RWPE2 (cell line): Measurements from ENCODE around the gene TPRX2.

Experiments used
- ATAC-seq: fragments of 200-7000 bp; cut with Tn5 transposase; 3 replicates; pipeline ENCODE4 v1.9.1; 2021; ENCODE audit warnings: low read depth
- DNase-seq: peaks from one replicate; pipeline ENCODE4 v3.0.0-alpha.2; 2020; ENCODE audit warnings: low spot score
- H3K27ac ChIP-seq: fragments of 450-650 bp; 2 replicates; pipeline ENCODE4 v1.5.1; 2017; ENCODE audit warnings: mild to moderate bottlenecking; ENCODE audit not compliant: poor library complexity, severe bottlenecking
- H3K27me3 ChIP-seq: fragments of 250-450 bp; sonication (Bioruptor Pico); 2 replicates; pipeline ENCODE4 v1.5.1; 2021; ENCODE audit warnings: mild to moderate bottlenecking, moderate library complexity; ENCODE audit not compliant: insufficient read depth, poor library complexity, severe bottlenecking
- H3K36me3 ChIP-seq: fragments of 250-450 bp; sonication (Bioruptor Pico); 2 replicates; pipeline ENCODE4 v1.5.1; 2020; ENCODE audit warnings: low read depth, mild to moderate bottlenecking, moderate library complexity
- H3K4me1 ChIP-seq: fragments of 250-450 bp; sonication (Bioruptor Pico); 2 replicates; pipeline ENCODE4 v1.5.1; 2021; ENCODE audit warnings: mild to moderate bottlenecking, moderate library complexity; ENCODE audit not compliant: insufficient read depth, poor library complexity, severe bottlenecking
- H3K4me3 ChIP-seq: fragments of 250-450 bp; sonication (Bioruptor Pico); 2 replicates; pipeline ENCODE4 v1.5.1; 2021; ENCODE audit warnings: mild to moderate bottlenecking, moderate library complexity; ENCODE audit not compliant: severe bottlenecking
- H3K9me3 ChIP-seq: fragments of 250-450 bp; sonication (Bioruptor Pico); 2 replicates; pipeline ENCODE4 v1.5.1; 2021; ENCODE audit warnings: mild to moderate bottlenecking, moderate library complexity; ENCODE audit not compliant: severe bottlenecking
- TF ChIP-seq, protein P1 (sequence below): fragments of 450-650 bp; IDR thresholded peaks from one replicate; pipeline ENCODE4 v1.5.1; 2017; ENCODE audit warnings: mild to moderate bottlenecking, moderate library complexity; ENCODE audit not compliant: poor library complexity, severe bottlenecking

The TPRX2 gene

DNA sequence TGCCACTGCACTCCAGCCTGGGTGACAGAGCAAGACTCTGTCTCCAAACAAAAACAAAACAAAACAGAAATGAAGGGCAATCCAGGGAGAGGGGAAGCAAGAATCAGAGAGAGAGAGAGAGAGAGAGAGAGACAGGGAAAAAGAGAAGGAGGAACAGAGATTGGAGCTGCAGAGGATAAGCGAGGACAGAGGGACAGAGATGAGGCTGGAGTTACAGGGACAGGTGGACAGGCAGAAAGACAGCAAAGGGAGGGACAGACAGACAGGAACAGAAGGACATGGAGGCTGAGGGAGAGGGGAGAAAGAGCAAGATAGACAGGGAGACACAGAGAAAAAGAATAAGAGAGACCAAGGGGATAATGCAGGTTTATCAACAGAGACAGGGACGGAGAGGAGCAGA lies 38.6 kb upstream of the TPRX2 start:
- no peak overlapping the region for H3K27ac ChIP-seq
- no peak overlapping the region for H3K4me3 ChIP-seq

GRCh38 chr19:47821460-47822020 lies 37.5 kb upstream of the TPRX2 start, which contains the start of gene CRX:
Gene CRX (plus strand): TSS chr19:47821937. CDS start chr19:47834444, 12,507 bp downstream.
- Histone ChIP-seq H3K27me3 (peaks cover 7% of the 10 kb centered on the region), H3K9me3 (no peaks in the 10 kb centered on the region), H3K4me3 (no peak within 1 kb of the TSS), H3K4me1 (no peaks in the 10 kb centered on the region), H3K27ac (no peak within 1 kb of the TSS), H3K36me3 (no peaks in the 10 kb centered on the region)
- TF ChIP-seq, protein P1, sequence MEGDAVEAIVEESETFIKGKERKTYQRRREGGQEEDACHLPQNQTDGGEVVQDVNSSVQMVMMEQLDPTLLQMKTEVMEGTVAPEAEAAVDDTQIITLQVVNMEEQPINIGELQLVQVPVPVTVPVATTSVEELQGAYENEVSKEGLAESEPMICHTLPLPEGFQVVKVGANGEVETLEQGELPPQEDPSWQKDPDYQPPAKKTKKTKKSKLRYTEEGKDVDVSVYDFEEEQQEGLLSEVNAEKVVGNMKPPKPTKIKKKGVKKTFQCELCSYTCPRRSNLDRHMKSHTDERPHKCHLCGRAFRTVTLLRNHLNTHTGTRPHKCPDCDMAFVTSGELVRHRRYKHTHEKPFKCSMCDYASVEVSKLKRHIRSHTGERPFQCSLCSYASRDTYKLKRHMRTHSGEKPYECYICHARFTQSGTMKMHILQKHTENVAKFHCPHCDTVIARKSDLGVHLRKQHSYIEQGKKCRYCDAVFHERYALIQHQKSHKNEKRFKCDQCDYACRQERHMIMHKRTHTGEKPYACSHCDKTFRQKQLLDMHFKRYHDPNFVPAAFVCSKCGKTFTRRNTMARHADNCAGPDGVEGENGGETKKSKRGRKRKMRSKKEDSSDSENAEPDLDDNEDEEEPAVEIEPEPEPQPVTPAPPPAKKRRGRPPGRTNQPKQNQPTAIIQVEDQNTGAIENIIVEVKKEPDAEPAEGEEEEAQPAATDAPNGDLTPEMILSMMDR = no peak
- ATAC-seq (no peak), DNase-seq (no peak)

More for the DNA sequence above, 38.6 kb upstream of the TPRX2 start:
- Histone ChIP-seq H3K9me3 (no peaks in the 10 kb centered on the region), H3K27me3 (peaks cover 7% of the 10 kb centered on the region), H3K4me1 (no peaks in the 10 kb centered on the region), H3K36me3 (no peaks in the 10 kb centered on the region)
- ATAC-seq (no peak), DNase-seq (no peak)
- TF ChIP-seq, protein P1 = no peak

- Histone ChIP-seq H3K27me3 (peaks cover 7% of the 10 kb centered on the region), H3K9me3 (no peaks in the 10 kb centered on the region), H3K36me3 (no peaks in the 10 kb centered on the region), H3K27ac (no peak overlapping the region), H3K4me3 (no peak overlapping the region), H3K4me1 (no peaks in the 10 kb centered on the region)
- TF ChIP-seq, protein P1 = no peak
- DNase-seq = no peak
- ATAC-seq = no peak
Observed at GRCh38 chr19:47824396-47824795, 34.6 kb upstream of the TPRX2 start.

DNA sequence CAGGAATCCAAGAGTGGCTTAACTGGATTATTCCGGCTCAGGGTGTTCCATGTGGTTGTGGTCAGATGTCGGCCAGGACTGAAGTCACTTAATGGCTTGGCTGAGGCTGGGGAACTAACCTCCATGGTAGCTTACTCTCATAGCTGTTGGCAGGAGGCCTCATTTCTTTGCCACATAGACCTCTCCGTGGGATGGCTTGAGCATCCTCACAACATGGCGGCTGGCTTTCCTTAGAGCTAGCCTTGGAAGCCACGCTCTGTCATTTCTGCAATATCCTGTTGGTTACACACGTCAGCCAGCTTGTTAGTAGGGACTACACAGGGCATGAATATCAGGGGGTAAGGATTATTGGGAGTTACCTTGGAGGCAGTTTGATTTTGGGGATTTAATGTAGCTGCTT lies 32.2 kb upstream of the TPRX2 start:
- no peak for DNase-seq
- Histone ChIP-seq H3K36me3 (no peaks in the 10 kb centered on the region), H3K27ac (no peak overlapping the region), H3K27me3 (no peaks in the 10 kb centered on the region), H3K9me3 (no peaks in the 10 kb centered on the region), H3K4me3 (no peak overlapping the region), H3K4me1 (no peaks in the 10 kb centered on the region)
- TF ChIP-seq, protein P1 = no peak
- no peak for ATAC-seq

DNA sequence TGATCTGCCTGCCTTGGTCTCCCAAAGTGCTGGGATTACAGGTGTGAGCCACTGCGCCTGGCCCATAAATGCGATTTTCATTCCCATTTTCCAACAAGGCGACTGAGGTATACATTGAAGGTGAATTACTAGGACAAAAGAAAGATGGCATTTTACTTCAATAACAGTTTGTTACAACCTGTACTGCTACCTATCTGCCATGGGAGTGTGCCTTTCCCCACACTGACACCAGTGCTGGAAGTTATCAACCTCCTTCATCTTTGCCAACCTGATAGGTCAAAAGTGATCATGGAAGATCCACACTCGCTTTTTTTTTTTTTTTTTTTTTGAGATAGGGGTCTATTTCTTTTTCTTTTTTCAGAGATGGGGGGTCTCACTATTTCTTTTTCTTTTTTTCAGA lies 26.3 kb upstream of the TPRX2 start:
- ATAC-seq (no peak), DNase-seq (no peak)
- H3K36me3 ChIP-seq = no peaks in the 10 kb centered on the region
- H3K27me3 ChIP-seq = no peaks in the 10 kb centered on the region
- TF ChIP-seq, protein P1 = no peak
- no peak overlapping the region for H3K4me3 ChIP-seq
- no peaks in the 10 kb centered on the region for H3K4me1 ChIP-seq
- H3K9me3 ChIP-seq = peaks cover 1% of the 10 kb centered on the region
- no peak overlapping the region for H3K27ac ChIP-seq
